ENCODE results near the gene PDLIM5. TPM values are rescaled to one million over a fixed set of nuclear protein-coding genes. Genes with fewer than 3 reads are reported as not detected.

The PDLIM5 gene
- total RNA-seq, 1 experiment from 2014 or later: 58.0 TPM

GRCh38 chr4:94650134-94650495 lies 198.4 kb downstream of the PDLIM5 start:
- H2BK120ac ChIP-seq (ENCODE audit: low read depth, low read length, poor library complexity, severe bottlenecking): no peak overlapping the region
- H3T11ph ChIP-seq (ENCODE audit: low read length): no peak overlapping the region
- WGBS (ENCODE audit: extremely low coverage, insufficient read length, low lambda C conversion rate): no CpG with 5 or more reads among the region's 5 CpGs
- no peak overlapping the region for H2BK12ac ChIP-seq (ENCODE audit: insufficient read length, low read depth, low read length)
- H3K36me3 Mint-ChIP-seq (ENCODE audit: insufficient read depth in 1 of 3, low read depth in 3 of 3): no peaks in the 10 kb centered on the region; a peak in 1 of 7 replicates
- no peak overlapping the region for H4K91ac ChIP-seq (ENCODE audit: insufficient read length, low read depth, low read length)
- no peaks in the 10 kb centered on the region for H3K79me1 ChIP-seq (ENCODE audit: insufficient read depth, low read depth, low read length, poor library complexity, severe bottlenecking)
- H3K4me3 Mint-ChIP-seq: no peak overlapping the region
- no peak overlapping the region for H3K27ac ChIP-seq (ENCODE audit: insufficient read length, low read depth, low read length)
- no peak overlapping the region for H3K14ac ChIP-seq (ENCODE audit: insufficient read depth, low read length)
- H3K56ac ChIP-seq (ENCODE audit: insufficient read length, low read depth, low read length): no peak overlapping the region
- no peaks in the 10 kb centered on the region for H3K27me3 Mint-ChIP-seq (ENCODE audit: low read depth)
- no peak overlapping the region for H3K18ac ChIP-seq (ENCODE audit: insufficient read length, low read depth, low read length)
- H3K4me2 ChIP-seq (ENCODE audit: insufficient read depth, insufficient read length, low read length): no peak overlapping the region
- H2BK5ac ChIP-seq (ENCODE audit: insufficient read length, low read length): no peak overlapping the region
- no peak overlapping the region for H3K23ac ChIP-seq (ENCODE audit: insufficient read length, low read depth, low read length)
- H2AK5ac ChIP-seq (ENCODE audit: insufficient read length, low read length): no peak overlapping the region
- no peaks in the 10 kb centered on the region for H4K20me1 ChIP-seq (ENCODE audit: control insufficient read depth, insufficient read depth, insufficient read length)
- no peaks in the 10 kb centered on the region for H3K79me2 ChIP-seq (ENCODE audit: insufficient read depth, low read length)
- H3K9me3 ChIP-seq (ENCODE audit: control insufficient read depth, low read depth, low read length): no peaks in the 10 kb centered on the region
- no peak for DNase-seq
- no peaks in the 10 kb centered on the region for H3K9me3 Mint-ChIP-seq
- no peaks in the 10 kb centered on the region for H3K27me3 ChIP-seq (ENCODE audit: insufficient read depth, low read length)
- no peak overlapping the region for H4K5ac ChIP-seq (ENCODE audit: insufficient read length, low read depth, low read length)
- no peak overlapping the region for H3K27ac Mint-ChIP-seq
- no peaks in the 10 kb centered on the region for H3K4me1 ChIP-seq (ENCODE audit: insufficient read depth, low read length)
- TF ChIP-seq, protein P1, sequence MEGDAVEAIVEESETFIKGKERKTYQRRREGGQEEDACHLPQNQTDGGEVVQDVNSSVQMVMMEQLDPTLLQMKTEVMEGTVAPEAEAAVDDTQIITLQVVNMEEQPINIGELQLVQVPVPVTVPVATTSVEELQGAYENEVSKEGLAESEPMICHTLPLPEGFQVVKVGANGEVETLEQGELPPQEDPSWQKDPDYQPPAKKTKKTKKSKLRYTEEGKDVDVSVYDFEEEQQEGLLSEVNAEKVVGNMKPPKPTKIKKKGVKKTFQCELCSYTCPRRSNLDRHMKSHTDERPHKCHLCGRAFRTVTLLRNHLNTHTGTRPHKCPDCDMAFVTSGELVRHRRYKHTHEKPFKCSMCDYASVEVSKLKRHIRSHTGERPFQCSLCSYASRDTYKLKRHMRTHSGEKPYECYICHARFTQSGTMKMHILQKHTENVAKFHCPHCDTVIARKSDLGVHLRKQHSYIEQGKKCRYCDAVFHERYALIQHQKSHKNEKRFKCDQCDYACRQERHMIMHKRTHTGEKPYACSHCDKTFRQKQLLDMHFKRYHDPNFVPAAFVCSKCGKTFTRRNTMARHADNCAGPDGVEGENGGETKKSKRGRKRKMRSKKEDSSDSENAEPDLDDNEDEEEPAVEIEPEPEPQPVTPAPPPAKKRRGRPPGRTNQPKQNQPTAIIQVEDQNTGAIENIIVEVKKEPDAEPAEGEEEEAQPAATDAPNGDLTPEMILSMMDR (conservative IDR thresholded peaks at IDR 0.05): no peak
- H3K4ac ChIP-seq (ENCODE audit: low read depth, low read length): no peak overlapping the region
- no peak overlapping the region for H2BK15ac ChIP-seq (ENCODE audit: low read depth, low read length)
- H3K4me1 Mint-ChIP-seq: peaks cover 0 to 5% of the 10 kb centered on the region in 2 experiments; a peak in 2 of 4 replicates
- no peak overlapping the region for H3K9ac ChIP-seq (ENCODE audit: extremely low read depth, insufficient read length, low read length)
- H4K8ac ChIP-seq (replicated peaks; ENCODE audit: insufficient read length, low read depth, low read length): no peak overlapping the region
- no peak overlapping the region for H2BK20ac ChIP-seq (ENCODE audit: low read depth, low read length, poor library complexity, severe bottlenecking)
- no peaks in the 10 kb centered on the region for H3K23me2 ChIP-seq (ENCODE audit: insufficient read length, low read depth, low read length, poor library complexity, severe bottlenecking)
- no peak overlapping the region for H2AFZ ChIP-seq (ENCODE audit: low read length)

Measured in H9 (cell line).